GM18868 (cell line): Measurements from ENCODE around the gene FAM163A.
"Not testable (repeated sequence)": the region's sequence is repeated elsewhere in the genome, so short reads cannot be mapped to it uniquely, and the experiment has no call there.

Source experiments
- ATAC-seq: cut with Tn5 transposase; IDR thresholded peaks from one replicate; pipeline ENCODE4 v1.9.1; 2021; ENCODE audit warnings: mild to moderate bottlenecking, moderate library complexity; ENCODE audit not compliant: unreplicated experiment

FAM163A gene

GRCh38 chr1:179836686-179837445, 93.8 kb downstream of the FAM163A start:
- ATAC-seq, result not testable (repeated sequence)

GRCh38 chr1:179840107-179840506, 97.0 kb downstream of the FAM163A start:
- ATAC-seq, result no peak

GRCh38 chr1:179848233-179848632, 105.1 kb downstream of the FAM163A start:
- no peak for ATAC-seq

- no peak for ATAC-seq
Measured at GRCh38 chr1:179853102-179853501, 110.0 kb downstream of the FAM163A start.

GRCh38 chr1:179855831-179856230, 112.7 kb downstream of the FAM163A start:
- ATAC-seq, result not testable (repeated sequence)

- ATAC-seq, result no peak
Measured at GRCh38 chr1:179856296-179856695, 113.2 kb downstream of the FAM163A start.

GRCh38 chr1:179857009-179857408, 113.9 kb downstream of the FAM163A start:
- no peak for ATAC-seq

GRCh38 chr1:179860652-179861051, 117.6 kb downstream of the FAM163A start:
- no peak for ATAC-seq

- ATAC-seq, result no peak
Measured at GRCh38 chr1:179865377-179865776, 122.3 kb downstream of the FAM163A start.
